CD4-positive, alpha-beta T cell (primary cell): Measurements from ENCODE around the gene STAT5B. TPM values are rescaled to one million over a fixed set of nuclear protein-coding genes. Genes with fewer than 3 reads are reported as not detected.

ENCODE experiments used
- ATAC-seq: fragments of 200-7000 bp; cut with Tn5 transposase; one replicate; pipeline ENCODE4 v1.10.0; 2022; ENCODE audit warnings: mild to moderate bottlenecking; ENCODE audit not compliant: poor library complexity
- CTCF ChIA-PET: fragments of 350-600 bp; sonication (Branson Sonifier 250); formaldehyde crosslinking; loops from one replicate; lab custom pipeline; 2021; ENCODE audit warnings: antibody characterized with exemption, inconsistent platforms; lab: Charles Lee
- POLR2A ChIA-PET: fragments of 350-600 bp; sonication (Branson Sonifier 250); formaldehyde crosslinking; loops from one replicate; lab custom pipeline; 2021; ENCODE audit warnings: antibody characterized with exemption, inconsistent platforms; lab: Charles Lee
- DNase-seq, 14 experiments: peaks; one replicate each; pipeline ENCODE4 v3.0.0-alpha.2; 2013 to 2020; ENCODE audit warnings: mixed read lengths in 2 of 14
- H3K27ac ChIP-seq, 2 donors: one replicate each; pipeline versions ENCODE4 v1.5.1 to v1.7.0; 2013; ENCODE audit warnings: low read length in 2 of 2, low read depth in 1 of 2, mild to moderate bottlenecking in 1 of 2
- H3K27me3 ChIP-seq, 2 experiments: 1 replicate in 1 of 2; 2 replicates in 1 of 2; pipeline versions ENCODE4 v1.6.1 to v1.7.0; 2013; ENCODE audit warnings: low read length in 2 of 2, control low read depth in 1 of 2, mild to moderate bottlenecking in 1 of 2, moderate library complexity in 1 of 2; ENCODE audit not compliant: insufficient read depth in 2 of 2, control insufficient read depth in 1 of 2
- H3K36me3 ChIP-seq: one replicate; pipeline ENCODE4 v1.6.1; 2013; ENCODE audit warnings: low read length, control low read depth; ENCODE audit not compliant: insufficient read depth
- H3K4me1 ChIP-seq: one replicate; pipeline ENCODE4 v1.6.1; 2013; ENCODE audit warnings: low read length, control low read depth; ENCODE audit not compliant: insufficient read depth
- H3K4me3 ChIP-seq: one replicate; pipeline ENCODE4 v1.5.1; 2013; ENCODE audit warnings: mild to moderate bottlenecking, low read length, moderate library complexity
- H3K9me3 ChIP-seq, 2 experiments: 1 replicate in 1 of 2; 2 replicates in 1 of 2; pipeline versions ENCODE4 v1.6.1 to v1.7.0; 2013; ENCODE audit warnings: low read length in 2 of 2, mild to moderate bottlenecking in 2 of 2, control low read depth in 1 of 2, moderate library complexity in 1 of 2; ENCODE audit not compliant: control insufficient read depth in 1 of 2, insufficient read depth in 1 of 2
- H3K27ac Mint-ChIP-seq: one replicate; pipeline ENCODE4 v1.8.0; 2020; ENCODE audit warnings: mixed read lengths
- H3K27me3 Mint-ChIP-seq: one replicate; pipeline ENCODE4 v1.8.0; 2021; ENCODE audit warnings: mixed read lengths
- H3K36me3 Mint-ChIP-seq: one replicate; pipeline ENCODE4 v1.8.0; 2021; ENCODE audit warnings: low read depth, mixed read lengths
- H3K4me1 Mint-ChIP-seq: one replicate; pipeline ENCODE4 v1.8.0; 2021; ENCODE audit warnings: low read depth, mixed read lengths
- H3K4me3 Mint-ChIP-seq: one replicate; pipeline ENCODE4 v1.8.0; 2020; ENCODE audit warnings: mild to moderate bottlenecking, mixed read lengths
- H3K9me3 Mint-ChIP-seq: one replicate; pipeline ENCODE4 v1.8.0; 2020; ENCODE audit warnings: mixed read lengths
- intact Hi-C, 2 experiments: fragments of 100-400 bp; cut with DNase I in 1 of 2; cut with micrococcal nuclease in 1 of 2; formaldehyde crosslinking; loops; one replicate each; pipeline versions ENCODE4 v1.15.1 to v1.9.0; 2023 to 2025; cut with DNase I, micrococcal nuclease
- total RNA-seq, 174 experiments: library from RNA in 2 of 174; stranded (reverse) in 2 of 174; gene quantifications; one replicate each; pipeline ENCODE4 v1.2.3 and lab custom pipeline; 2021 to 2026
- TF ChIP-seq, protein P1 (sequence below): fragments of 200-600 bp; IDR thresholded peaks from one replicate; pipeline ENCODE4 v1.8.0; 2022; ENCODE audit warnings: antibody characterized with exemption, mild to moderate bottlenecking

The STAT5B gene
- total RNA-seq, 2 experiments from 2014 or later = 99.4 to 104 TPM

DNA sequence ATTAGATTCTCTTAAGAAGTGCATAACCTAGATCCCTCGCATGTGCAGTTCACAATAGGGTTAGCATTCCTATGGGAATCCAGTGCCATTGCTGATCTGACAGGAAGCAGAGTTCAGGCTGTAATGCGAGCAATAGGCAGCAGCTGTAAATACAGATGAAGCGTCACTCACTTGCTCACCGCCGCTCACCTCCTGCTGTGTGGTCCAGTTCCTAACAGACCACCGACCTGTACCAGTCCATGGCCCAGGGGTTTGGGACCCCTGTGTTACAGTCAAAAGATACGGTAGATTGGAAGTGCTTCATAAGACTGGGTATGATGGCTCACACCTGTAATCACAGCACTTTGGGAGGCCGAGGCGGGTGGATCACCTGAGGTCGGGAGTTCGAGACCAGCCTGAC is 14.9 kb upstream of the STAT5B start:
- Mint-ChIP-seq H3K27me3 (no peaks in the 10 kb centered on the region), H3K4me3 (no peak overlapping the region), H3K36me3 (peaks cover 70% of the 10 kb centered on the region), H3K4me1 (peaks cover 53% of the 10 kb centered on the region), H3K27ac (peak overlapping the region; percentile 55), H3K9me3 (no peaks in the 10 kb centered on the region)
- Histone ChIP-seq H3K36me3 (peaks cover 45% of the 10 kb centered on the region), H3K27ac (peak overlapping the region in 1 of 2 donors; percentile 89), H3K9me3 (no peaks in the 10 kb centered on the region), H3K4me3 (no peak overlapping the region), H3K27me3 (no peaks in the 10 kb centered on the region), H3K4me1 (peaks cover 44% of the 10 kb centered on the region)
- POLR2A ChIA-PET = interaction anchor here (6.6 kb wide), 1 partner anchor 15 kb away, joined by 136 read pairs; the partner anchor contains the start of gene STAT5B
- DNase-seq (no peak), ATAC-seq (no peak)
- intact Hi-C loops = no loop called here
- TF ChIP-seq, protein P1, sequence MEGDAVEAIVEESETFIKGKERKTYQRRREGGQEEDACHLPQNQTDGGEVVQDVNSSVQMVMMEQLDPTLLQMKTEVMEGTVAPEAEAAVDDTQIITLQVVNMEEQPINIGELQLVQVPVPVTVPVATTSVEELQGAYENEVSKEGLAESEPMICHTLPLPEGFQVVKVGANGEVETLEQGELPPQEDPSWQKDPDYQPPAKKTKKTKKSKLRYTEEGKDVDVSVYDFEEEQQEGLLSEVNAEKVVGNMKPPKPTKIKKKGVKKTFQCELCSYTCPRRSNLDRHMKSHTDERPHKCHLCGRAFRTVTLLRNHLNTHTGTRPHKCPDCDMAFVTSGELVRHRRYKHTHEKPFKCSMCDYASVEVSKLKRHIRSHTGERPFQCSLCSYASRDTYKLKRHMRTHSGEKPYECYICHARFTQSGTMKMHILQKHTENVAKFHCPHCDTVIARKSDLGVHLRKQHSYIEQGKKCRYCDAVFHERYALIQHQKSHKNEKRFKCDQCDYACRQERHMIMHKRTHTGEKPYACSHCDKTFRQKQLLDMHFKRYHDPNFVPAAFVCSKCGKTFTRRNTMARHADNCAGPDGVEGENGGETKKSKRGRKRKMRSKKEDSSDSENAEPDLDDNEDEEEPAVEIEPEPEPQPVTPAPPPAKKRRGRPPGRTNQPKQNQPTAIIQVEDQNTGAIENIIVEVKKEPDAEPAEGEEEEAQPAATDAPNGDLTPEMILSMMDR = no peak
- CTCF ChIA-PET = interaction anchor here (0.9 to 3.2 kb wide), 3 partner anchors 17 to 69 kb away, joined by 3 to 20 read pairs (median 4); no protein-coding TSS in a partner anchor

DNA sequence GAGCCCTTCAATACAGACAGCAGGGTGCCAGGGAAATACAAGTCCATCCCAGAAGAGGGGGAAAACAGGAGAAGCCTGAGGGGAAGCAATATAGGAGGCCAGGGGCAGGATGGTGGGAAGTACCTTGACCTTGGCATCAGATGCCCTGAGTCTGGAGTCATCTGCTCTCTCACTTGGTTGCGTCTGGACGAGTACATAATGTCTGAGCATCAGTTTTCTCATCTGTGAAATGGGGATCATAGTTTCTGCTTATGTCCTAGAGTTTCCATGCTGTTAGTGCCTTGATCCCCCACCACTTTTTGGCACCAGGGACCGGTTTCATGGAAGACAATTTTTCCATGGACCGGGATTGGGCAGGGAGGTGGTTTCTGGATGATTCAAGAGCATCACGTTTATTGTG is 14.4 kb upstream of the STAT5B start:
- Mint-ChIP-seq H3K9me3 (no peaks in the 10 kb centered on the region), H3K27ac (peak overlapping the region; percentile 95), H3K36me3 (peaks cover 65% of the 10 kb centered on the region), H3K4me3 (peak overlapping the region; percentile 92), H3K27me3 (no peaks in the 10 kb centered on the region), H3K4me1 (peaks cover 58% of the 10 kb centered on the region)
- DNase-seq = peak in 1 of 14 experiments; percentile 12
- Histone ChIP-seq H3K36me3 (peaks cover 40% of the 10 kb centered on the region), H3K27ac (peak overlapping the region; percentile 87 to 89), H3K27me3 (no peaks in the 10 kb centered on the region), H3K9me3 (no peaks in the 10 kb centered on the region), H3K4me3 (no peak overlapping the region), H3K4me1 (peaks cover 48% of the 10 kb centered on the region)
- intact Hi-C loops = no loop called here
- ChIA-PET POLR2A (interaction anchor here (4.0 to 6.6 kb wide), 4 partner anchors 15 to 98 kb away, joined by 35 to 137 read pairs (median 106); partner anchors contain the start of genes STAT3 and STAT5B), CTCF (interaction anchor here (1.2 to 3.0 kb wide), 2 partner anchors 16 to 68 kb away, joined by 4 to 20 read pairs; no protein-coding TSS in a partner anchor)
- no peak for ATAC-seq
- TF ChIP-seq, protein P1 = no peak

DNA sequence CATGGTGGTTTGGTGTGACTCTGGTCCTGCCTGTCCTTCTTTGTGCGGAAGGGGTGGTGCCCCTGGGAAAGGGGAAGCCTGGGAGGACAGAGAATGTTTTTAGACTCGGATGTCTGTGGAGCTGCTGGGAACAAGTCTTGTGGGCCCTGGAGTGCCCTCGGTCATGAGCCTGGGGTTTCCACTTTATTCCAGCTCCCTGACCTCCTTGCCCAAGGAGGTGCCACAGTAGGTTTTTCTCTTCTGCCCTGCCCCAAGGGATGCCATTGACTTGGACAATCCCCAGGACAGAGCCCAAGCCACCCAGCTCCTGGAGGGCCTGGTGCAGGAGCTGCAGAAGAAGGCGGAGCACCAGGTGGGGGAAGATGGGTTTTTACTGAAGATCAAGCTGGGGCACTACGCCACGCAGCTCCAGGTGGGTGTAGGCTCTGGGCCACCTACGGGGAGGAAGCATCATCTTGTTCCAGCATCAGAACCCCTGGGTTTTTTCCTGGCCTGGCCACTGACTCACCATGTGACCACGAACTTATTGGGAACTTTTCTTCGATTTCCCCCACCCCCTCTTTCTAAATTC is 13.5 kb upstream of the STAT5B start:
- TF ChIP-seq, protein P1 = no peak
- CTCF ChIA-PET = interaction anchor here (0.6 to 3.0 kb wide), 4 partner anchors 16 to 67 kb away, joined by 4 to 20 read pairs (median 4); no protein-coding TSS in a partner anchor
- peak overlapping the region; percentile 87 to 89 for H3K27ac ChIP-seq
- POLR2A ChIA-PET = interaction anchor here (1.2 to 6.6 kb wide), 9 partner anchors 14 to 272 kb away, joined by 3 to 137 read pairs (median 18); partner anchors contain the start of genes DNAJC7, GHDC, STAT3 and STAT5B
- H3K4me1 Mint-ChIP-seq = peaks cover 60% of the 10 kb centered on the region
- H3K9me3 Mint-ChIP-seq = no peaks in the 10 kb centered on the region
- H3K27me3 Mint-ChIP-seq = no peaks in the 10 kb centered on the region
- intact Hi-C loops = loop anchor here in 1 of 2 experiments (2.0 kb wide), 1 partner anchor 67 kb away; no protein-coding TSS in a partner anchor
- peak overlapping the region; percentile 86 for H3K4me3 ChIP-seq
- H3K4me1 ChIP-seq = peaks cover 52% of the 10 kb centered on the region
- no peaks in the 10 kb centered on the region for H3K27me3 ChIP-seq
- H3K36me3 ChIP-seq = peaks cover 31% of the 10 kb centered on the region
- H3K4me3 Mint-ChIP-seq = peak overlapping the region; percentile 92
- H3K27ac Mint-ChIP-seq = peak overlapping the region; percentile 95
- DNase-seq (peak in 8 of 14 experiments; percentile 20 to 68 (median 40)), ATAC-seq (no peak)
- H3K36me3 Mint-ChIP-seq = peaks cover 57% of the 10 kb centered on the region
- H3K9me3 ChIP-seq = no peaks in the 10 kb centered on the region
